GM23248 (cell line): ENCODE data around the gene TPM4.

Experiments
- EZH2 ChIP-seq: fragments of 200-600 bp; sonication (generic); IDR thresholded peaks from 2 replicates; pipeline ENCODE4 v1.6.1; 2018; ENCODE audit warnings: antibody characterized with exemption, mild to moderate bottlenecking; ENCODE audit not compliant: insufficient read depth, poor library complexity, severe bottlenecking
- EZH2phosphoT487 ChIP-seq: fragments of 200-600 bp; sonication (generic); IDR thresholded peaks from 2 replicates; pipeline ENCODE4 v1.6.1; 2018; ENCODE audit warnings: antibody characterized with exemption, moderate library complexity, mild to moderate bottlenecking, low read depth; ENCODE audit not compliant: insufficient read depth

DNA sequence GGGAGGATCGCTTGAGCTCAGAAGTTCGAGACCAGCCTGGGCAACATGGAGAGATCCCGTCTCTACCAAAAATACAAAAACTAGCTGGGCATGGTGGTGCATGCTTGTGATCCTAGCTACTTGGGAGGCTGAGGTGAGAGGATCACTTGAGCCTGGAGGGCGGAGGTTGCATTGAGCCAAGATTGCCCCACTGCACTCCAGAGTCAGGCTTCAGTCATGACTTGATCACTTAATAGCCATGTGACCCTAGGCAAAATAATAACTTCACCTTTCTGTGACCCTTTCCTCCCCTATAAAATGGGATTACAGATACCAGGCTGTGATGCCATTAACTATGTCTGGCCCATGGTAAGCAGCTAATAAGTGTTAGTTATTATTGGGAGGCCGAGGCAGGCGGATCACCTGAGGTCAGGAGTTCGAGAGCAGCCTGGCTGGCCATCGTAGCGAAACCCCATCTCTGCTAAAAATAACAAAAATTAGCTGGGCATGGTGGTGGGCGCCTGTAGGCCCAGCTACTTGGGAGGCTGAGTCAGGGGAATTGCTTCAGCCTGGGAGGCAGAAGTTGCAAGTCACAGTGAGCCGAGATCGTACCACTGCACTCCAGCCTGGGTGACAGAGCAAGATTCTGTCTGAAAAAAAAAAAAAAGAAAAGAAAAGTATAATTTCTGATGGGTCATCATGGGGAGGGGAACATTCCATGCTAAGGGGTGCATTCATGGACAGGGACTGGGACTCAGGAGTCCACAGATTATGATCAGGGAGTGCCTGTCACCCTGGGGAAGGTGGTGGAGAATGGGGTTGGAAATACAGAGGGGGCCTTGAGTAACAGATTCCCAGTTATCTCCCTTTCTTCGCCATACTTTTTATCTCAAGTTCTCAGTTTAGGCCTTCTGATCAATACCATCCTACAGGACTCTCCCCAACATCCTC, 15.5 kb downstream of the TPM4 start:
- TF ChIP-seq EZH2phosphoT487 (no peak), EZH2 (no peak)
